HCEC 1CT (cell line): ENCODE results near the gene ASAP2.

Experiments used
- DNase-seq: peaks from one replicate; pipeline ENCODE4 v3.0.0-alpha.2; 2017

The ASAP2 gene

GRCh38 chr2:9410108-9410507, 203.5 kb downstream of the ASAP2 start:
- DNase-seq: no peak

GRCh38 chr2:9412781-9413180, 206.2 kb downstream of the ASAP2 start:
- no peak for DNase-seq

GRCh38 chr2:9415516-9416169, 209.0 kb downstream of the ASAP2 start:
- no peak for DNase-seq

GRCh38 chr2:9416267-9416961, 209.8 kb downstream of the ASAP2 start:
- no peak for DNase-seq

- DNase-seq: no peak
Observed at GRCh38 chr2:9416962-9417316, 210.3 kb downstream of the ASAP2 start.

- DNase-seq: no peak
Observed at GRCh38 chr2:9417725-9418124, 211.1 kb downstream of the ASAP2 start.

DNA sequence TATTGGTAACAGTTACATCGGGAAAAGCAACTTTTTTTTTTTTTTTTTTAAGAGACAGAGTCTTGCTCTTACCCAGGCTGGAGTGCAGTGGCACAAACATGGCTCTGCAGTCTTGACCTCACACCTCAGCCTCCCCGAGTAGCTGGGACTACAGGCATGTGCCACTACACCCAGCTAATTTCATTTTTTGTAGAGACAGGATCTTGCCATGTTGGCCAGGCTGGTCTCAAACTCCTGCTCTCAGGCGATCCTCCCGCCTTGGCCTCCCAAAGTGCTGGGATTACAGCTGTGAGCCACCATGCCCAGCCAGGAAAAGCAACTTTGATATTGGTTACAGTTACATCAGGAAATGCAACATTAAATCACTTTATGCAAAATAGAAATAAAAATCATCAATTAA, 212.1 kb downstream of the ASAP2 start:
- DNase-seq: no peak

GRCh38 chr2:9419541-9419940, 212.9 kb downstream of the ASAP2 start:
- no peak for DNase-seq

GRCh38 chr2:9420495-9420894, 213.9 kb downstream of the ASAP2 start:
- no peak for DNase-seq

GRCh38 chr2:9422321-9423099, 215.9 kb downstream of the ASAP2 start:
- DNase-seq: peak; percentile 44

GRCh38 chr2:9423100-9423921, 216.7 kb downstream of the ASAP2 start, which contains the start of the genes CPSF3 and ITGB1BP1:
CPSF3 (plus strand) TSS chr2:9423654; CDS start chr2:9423774, 120 bp downstream.
ITGB1BP1 (minus strand) TSS chr2:9423528; CDS start chr2:9418697, 4,831 bp downstream.
- peak; percentile 97 for DNase-seq

DNA sequence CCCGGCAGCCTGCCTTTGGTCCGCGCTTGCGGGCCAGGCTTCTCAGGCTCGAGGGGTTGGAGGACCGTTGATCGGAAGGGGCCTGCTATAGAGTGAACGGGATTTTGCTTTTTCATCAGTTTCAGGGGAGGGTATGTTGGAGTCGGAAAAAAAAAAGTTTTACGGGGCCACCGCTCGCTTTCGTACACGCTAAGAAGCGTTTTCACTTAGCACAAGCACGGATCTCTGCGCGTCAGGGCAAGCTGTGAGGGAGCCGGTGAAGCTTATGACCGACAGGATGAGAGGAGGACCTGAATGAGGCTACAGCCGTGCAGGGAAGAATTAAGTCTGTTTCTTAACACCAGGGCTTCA, 217.3 kb downstream of the ASAP2 start:
- DNase-seq: no peak

GRCh38 chr2:9424447-9425164, 218.0 kb downstream of the ASAP2 start:
- no peak for DNase-seq

DNA sequence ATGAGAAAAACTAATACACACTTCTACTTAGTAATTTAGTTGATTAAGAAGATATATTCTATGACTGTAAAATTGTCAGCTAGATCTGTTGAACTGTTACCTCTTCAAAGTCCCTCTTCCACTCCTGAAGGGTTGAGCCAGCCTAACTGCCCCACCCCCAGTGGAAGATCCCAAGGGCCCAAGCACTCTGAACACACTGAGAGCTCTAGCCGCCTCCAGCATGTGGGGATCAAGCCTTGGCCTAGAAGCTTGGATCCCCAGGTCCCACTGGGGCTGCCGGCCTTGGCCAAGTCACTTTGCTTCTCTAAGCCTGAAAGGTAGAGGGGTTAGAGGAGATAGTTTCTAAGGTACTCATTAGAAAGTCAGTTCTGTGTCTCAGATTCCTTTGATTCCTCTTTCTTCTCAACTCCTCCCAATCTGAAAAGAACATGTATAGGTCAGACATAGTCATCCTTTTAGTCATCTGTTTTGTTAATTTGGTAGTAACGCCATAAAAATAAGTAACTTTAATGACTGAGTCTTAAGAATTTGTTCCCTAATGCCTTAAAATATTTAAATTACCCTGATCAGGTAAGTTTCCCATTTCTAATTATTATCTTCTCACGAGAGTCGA, 222.5 kb downstream of the ASAP2 start:
- peak; percentile 52 for DNase-seq

GRCh38 chr2:9430316-9431293, 224.0 kb downstream of the ASAP2 start:
- peak; percentile 56 for DNase-seq

DNA sequence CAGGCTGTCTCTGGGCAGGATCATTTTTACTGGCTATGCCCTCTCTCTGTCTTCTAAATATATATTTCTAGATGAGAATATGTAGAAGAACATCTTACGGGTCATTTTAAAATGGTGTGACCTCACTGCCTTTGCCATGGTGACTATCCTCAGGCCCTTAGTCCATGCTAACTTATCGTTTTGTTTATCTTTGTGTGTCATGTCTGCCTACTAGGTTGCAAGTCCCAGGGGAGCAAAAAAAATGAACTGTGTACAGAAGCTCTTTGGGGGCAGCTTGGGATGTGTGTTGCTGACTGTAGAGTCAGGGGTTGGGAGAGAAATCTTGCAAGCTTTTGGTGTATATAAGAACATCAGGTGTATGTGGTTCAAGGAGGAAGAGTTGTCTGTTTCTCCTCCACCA, 227.9 kb downstream of the ASAP2 start:
- no peak for DNase-seq

DNA sequence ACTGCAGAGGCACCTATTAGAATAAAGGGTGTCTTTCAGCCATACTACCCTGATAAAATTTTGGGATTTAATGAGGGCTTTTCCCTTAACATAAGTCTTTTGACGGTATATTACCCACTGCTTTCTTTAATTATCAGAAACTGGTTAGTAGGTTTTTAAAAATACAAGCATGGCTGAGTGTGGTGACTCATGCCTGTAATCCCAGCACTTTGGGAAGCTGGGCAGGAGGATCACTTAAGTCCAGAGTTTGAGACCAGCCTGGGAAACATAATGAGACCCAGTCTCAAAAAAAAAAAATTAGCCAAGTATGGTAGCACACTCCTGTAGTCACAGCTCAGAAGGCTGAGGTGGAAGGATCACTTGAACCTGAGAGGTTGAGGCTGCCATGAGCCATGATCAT, 232.9 kb downstream of the ASAP2 start:
- peak; percentile 43 for DNase-seq

DNA sequence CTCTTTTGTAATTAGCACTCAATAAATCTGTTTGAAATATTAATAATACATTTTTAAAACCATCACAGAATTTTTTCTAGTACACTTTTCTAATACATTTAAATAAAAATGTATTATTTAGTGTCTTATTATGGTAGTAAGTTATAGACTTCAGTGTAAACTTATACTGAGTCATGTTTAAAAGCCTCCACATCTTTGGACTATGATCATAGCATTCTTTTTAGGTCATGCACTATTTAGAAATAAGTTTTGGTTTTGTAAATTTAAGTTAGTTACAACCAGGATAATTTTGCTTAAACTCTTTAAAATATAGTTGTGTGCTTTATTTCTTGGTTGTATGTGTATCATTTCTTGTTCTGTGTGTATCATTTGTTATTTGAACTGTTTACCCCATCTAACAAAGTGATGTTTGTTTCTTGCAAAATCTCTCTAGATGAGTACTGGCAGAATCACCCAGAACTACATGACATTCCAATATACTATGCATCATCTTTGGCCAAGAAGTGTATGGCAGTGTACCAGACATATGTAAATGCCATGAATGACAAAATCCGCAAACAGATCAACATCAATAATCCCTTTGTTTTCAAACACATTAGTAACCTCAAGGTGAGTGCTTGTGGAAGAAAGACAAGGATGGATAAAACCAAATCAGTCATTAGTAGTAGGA, 233.6 kb downstream of the ASAP2 start:
- DNase-seq: peak; percentile 88

GRCh38 chr2:9441556-9441955, 234.9 kb downstream of the ASAP2 start:
- DNase-seq: peak; percentile 4

- no peak for DNase-seq
Observed at GRCh38 chr2:9443526-9443925, 236.9 kb downstream of the ASAP2 start.
